Glutamatergic neuron (in vitro differentiated cells): Measurements from ENCODE around the gene TRPV3. TPM values are rescaled to one million over a fixed set of nuclear protein-coding genes. Genes with fewer than 3 reads are reported as not detected.

Experiments
- DNase-seq: peaks from one replicate; pipeline ENCODE4 v3.0.0; 2022
- H3K27ac Mint-ChIP-seq: one replicate; pipeline ENCODE4 v1.8.0; 2020; ENCODE audit warnings: mild to moderate bottlenecking, mixed read lengths, inconsistent platforms; ENCODE audit not compliant: unreplicated experiment
- H3K27me3 Mint-ChIP-seq: one replicate; pipeline ENCODE4 v1.8.0; 2020; ENCODE audit warnings: mild to moderate bottlenecking, moderate library complexity, mixed read lengths, inconsistent platforms; ENCODE audit not compliant: unreplicated experiment
- H3K36me3 Mint-ChIP-seq: one replicate; pipeline ENCODE4 v1.8.0; 2020; ENCODE audit warnings: mild to moderate bottlenecking, mixed read lengths, inconsistent platforms; ENCODE audit not compliant: unreplicated experiment
- H3K4me1 Mint-ChIP-seq: one replicate; pipeline ENCODE4 v1.8.0; 2020; ENCODE audit warnings: mild to moderate bottlenecking, low read depth, mixed read lengths, inconsistent platforms; ENCODE audit not compliant: unreplicated experiment
- H3K4me3 Mint-ChIP-seq: one replicate; pipeline ENCODE4 v1.8.0; 2020; ENCODE audit warnings: mild to moderate bottlenecking, mixed read lengths, inconsistent platforms; ENCODE audit not compliant: unreplicated experiment
- H3K9me3 Mint-ChIP-seq: one replicate; pipeline ENCODE4 v1.8.0; 2020; ENCODE audit warnings: mild to moderate bottlenecking, moderate library complexity, mixed read lengths, inconsistent platforms; ENCODE audit not compliant: unreplicated experiment
- total RNA-seq: library from RNA; stranded (reverse); fragmentation: NEBNext Ultra II Directional; extraction: Animal tissue kit (Norgen Biotek cat#: 25700); gene quantifications from one replicate; pipeline ENCODE4 v1.2.1, GENCODE V29; 2021; ENCODE audit not compliant: unreplicated experiment
- TF ChIP-seq, protein P1 (sequence below): fragments of 200-600 bp; sonication (generic); IDR thresholded peaks from one replicate; pipeline ENCODE4 v1.5.0; 2021; ENCODE audit not compliant: partially characterized antibody, unreplicated experiment

Gene TRPV3
- total RNA-seq, 1 donor from 2014 or later, result 0.74 TPM

DNA sequence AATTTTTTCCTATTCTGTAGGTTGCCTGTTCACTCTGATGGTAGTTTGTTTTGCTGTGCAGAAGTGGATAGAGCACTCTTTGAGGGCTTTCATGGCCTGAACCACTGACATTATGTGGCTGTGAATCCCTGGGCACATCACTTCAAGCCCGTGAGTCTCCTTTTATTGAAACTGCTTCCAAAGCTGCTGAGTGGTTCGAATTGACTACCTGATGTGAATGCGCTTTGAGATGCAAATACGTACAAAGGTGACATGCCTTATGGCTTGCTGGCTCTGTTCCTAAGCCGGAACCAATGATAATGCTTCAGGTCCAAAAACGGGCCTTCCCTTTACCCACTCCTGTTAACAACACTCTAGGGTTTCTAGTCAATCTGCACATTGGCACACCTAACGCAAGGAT, 47.5 kb downstream of the TRPV3 start:
- peaks cover 2% of the 10 kb centered on the region for H3K36me3 Mint-ChIP-seq
- H3K4me3 Mint-ChIP-seq, result no peak overlapping the region
- H3K27ac Mint-ChIP-seq, result no peak overlapping the region
- H3K27me3 Mint-ChIP-seq, result peaks cover 3% of the 10 kb centered on the region
- H3K4me1 Mint-ChIP-seq, result peaks cover 8% of the 10 kb centered on the region
- H3K9me3 Mint-ChIP-seq, result no peaks in the 10 kb centered on the region
- TF ChIP-seq, protein P1, sequence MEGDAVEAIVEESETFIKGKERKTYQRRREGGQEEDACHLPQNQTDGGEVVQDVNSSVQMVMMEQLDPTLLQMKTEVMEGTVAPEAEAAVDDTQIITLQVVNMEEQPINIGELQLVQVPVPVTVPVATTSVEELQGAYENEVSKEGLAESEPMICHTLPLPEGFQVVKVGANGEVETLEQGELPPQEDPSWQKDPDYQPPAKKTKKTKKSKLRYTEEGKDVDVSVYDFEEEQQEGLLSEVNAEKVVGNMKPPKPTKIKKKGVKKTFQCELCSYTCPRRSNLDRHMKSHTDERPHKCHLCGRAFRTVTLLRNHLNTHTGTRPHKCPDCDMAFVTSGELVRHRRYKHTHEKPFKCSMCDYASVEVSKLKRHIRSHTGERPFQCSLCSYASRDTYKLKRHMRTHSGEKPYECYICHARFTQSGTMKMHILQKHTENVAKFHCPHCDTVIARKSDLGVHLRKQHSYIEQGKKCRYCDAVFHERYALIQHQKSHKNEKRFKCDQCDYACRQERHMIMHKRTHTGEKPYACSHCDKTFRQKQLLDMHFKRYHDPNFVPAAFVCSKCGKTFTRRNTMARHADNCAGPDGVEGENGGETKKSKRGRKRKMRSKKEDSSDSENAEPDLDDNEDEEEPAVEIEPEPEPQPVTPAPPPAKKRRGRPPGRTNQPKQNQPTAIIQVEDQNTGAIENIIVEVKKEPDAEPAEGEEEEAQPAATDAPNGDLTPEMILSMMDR, result no peak
- no peak for DNase-seq

DNA sequence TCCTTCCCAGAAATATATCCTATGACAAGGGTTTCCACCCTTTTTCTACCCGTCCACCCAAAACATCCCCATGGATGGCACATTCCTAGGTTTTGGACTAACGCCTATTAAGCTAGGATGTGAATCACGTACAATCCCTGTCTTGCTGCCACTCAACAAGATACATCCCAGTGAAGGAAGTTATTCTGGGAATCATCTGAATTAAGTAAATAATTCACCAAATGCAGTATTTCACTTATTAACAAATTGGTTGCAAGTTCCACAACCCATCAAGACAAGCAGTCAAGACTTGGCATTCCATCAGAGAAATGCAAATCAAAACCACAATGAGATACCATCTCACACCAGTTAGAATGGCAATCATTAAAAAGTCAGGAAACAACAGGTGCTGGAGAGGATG, 49.7 kb downstream of the TRPV3 start:
- Mint-ChIP-seq H3K9me3 (no peaks in the 10 kb centered on the region), H3K4me3 (no peak overlapping the region), H3K27ac (no peak overlapping the region), H3K4me1 (peaks cover 5% of the 10 kb centered on the region), H3K36me3 (peaks cover 5% of the 10 kb centered on the region), H3K27me3 (peaks cover 1% of the 10 kb centered on the region)
- no peak for DNase-seq
- TF ChIP-seq, protein P1, result no peak

DNA sequence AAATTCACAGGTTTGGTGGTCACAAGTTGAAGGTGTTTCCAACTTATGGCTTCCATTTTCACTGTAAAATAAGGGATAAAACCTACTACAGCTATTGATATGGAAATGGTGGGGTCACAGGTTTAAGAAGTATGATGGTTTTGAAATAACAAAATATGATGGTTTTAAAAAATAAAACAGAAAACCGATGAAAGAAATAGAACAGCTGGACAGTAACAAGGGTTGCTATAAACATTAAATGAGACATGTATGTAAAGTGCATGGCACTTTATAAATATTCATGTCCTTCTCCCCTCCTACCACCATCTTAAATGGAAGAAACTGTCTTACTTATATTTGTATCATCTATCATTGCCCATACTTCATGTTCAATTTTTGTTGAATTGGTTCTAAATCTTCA, 50.5 kb downstream of the TRPV3 start:
- DNase-seq, result no peak
- Mint-ChIP-seq H3K36me3 (peaks cover 5% of the 10 kb centered on the region), H3K9me3 (no peaks in the 10 kb centered on the region), H3K4me1 (peaks cover 2% of the 10 kb centered on the region), H3K27me3 (peaks cover 1% of the 10 kb centered on the region), H3K27ac (no peak overlapping the region), H3K4me3 (no peak overlapping the region)
- TF ChIP-seq, protein P1, result no peak

DNA sequence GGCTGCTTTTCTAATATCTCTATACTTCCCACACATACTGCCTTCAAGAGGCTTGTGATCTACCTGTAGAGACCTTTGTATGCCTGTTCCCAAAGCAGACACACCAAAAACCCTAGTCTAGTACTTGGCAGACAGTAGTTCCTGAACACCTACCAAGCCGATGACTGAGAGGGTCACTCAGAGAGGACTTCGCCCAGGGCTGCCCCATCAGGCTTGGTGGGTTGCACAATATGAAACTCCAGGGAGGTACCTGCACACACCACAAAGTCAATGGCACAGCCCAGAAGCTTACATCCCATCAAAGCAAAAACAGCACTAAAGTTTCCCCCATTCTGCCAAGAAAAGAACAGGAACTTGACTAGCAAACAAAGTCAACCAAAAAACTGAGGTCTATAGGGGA, 51.6 kb downstream of the TRPV3 start:
- no peak for DNase-seq
- no peak overlapping the region for H3K27ac Mint-ChIP-seq
- H3K36me3 Mint-ChIP-seq, result peaks cover 9% of the 10 kb centered on the region
- H3K4me3 Mint-ChIP-seq, result no peak overlapping the region
- TF ChIP-seq, protein P1, result no peak
- peaks cover 1% of the 10 kb centered on the region for H3K27me3 Mint-ChIP-seq
- H3K4me1 Mint-ChIP-seq, result peaks cover 2% of the 10 kb centered on the region
- no peaks in the 10 kb centered on the region for H3K9me3 Mint-ChIP-seq

DNA sequence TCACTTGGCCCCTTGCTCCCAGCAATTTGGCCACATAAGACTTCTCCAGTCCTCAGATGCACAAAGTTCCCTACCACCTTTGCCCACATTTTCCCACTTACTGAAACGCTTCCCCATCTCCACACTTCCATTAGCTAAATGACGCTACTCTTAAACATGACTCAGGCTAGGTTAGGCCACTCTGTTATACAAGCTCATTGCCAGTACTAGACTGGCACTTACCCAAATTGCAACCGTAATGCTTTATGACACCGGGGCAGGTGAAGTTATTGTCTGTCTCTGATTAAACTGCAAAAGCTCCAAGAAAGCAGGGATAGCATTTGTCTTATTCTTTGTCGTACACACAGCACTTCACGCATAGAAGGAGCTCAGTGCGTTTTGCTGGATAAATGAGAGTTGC, 52.6 kb downstream of the TRPV3 start:
- Mint-ChIP-seq H3K4me3 (no peak overlapping the region), H3K9me3 (peaks cover 3% of the 10 kb centered on the region), H3K27me3 (peaks cover 1% of the 10 kb centered on the region), H3K36me3 (peaks cover 13% of the 10 kb centered on the region), H3K4me1 (peaks cover 2% of the 10 kb centered on the region), H3K27ac (no peak overlapping the region)
- DNase-seq, result no peak
- TF ChIP-seq, protein P1, result no peak
